ENCODE measurements around the gene LRFN3.
"Not testable (repeated sequence)": the region's sequence is repeated elsewhere in the genome, so short reads cannot be mapped to it uniquely, and the experiment has no call there.

Gene LRFN3

DNA sequence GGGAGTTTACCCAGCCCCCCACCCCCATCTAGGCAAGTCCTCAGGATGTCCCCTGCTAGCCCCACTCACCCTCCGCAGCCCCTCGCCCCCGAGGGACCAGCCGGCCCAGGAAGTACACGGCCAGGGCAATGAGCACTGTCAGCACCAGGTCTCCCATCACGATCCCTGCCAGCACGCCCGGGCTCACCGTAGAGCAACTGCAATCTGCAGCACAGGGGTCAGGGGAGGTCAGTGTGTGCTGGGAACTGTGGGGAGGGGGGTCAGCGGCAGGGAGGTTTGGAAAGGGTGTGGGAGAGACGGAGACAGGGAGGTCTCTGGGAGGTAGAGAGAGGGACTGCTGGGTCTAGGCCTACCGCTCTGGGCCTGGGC, 28.8 kb upstream of the LRFN3 start:
- no peak for DNase-seq (ENCODE audit: low read depth)

DNA sequence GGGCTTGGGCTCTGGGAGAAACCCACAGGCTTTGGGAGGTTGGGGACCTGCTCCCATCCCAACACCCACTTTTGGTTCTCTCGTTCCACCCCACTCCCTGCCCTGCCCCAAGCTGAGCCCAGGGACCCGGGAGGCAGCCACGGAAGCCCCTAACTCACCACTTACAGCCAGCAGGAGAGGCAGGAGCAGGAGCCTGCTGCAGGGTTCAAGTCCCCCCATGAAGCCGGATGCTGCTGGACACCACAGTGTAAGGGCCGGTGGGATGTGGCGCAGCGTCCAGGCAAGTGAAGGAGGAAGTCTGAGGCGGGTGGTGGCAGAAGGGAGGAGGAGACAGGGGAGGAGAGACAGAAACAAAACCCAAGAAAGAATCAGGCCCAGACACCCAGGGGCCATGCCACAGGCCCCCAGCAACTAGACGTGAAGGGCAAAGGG, 28.1 kb upstream of the LRFN3 start, which contains the start of gene TYROBP:
Gene TYROBP, minus strand, starts transcription at position 286 of the 432 bp plus-strand sequence. Its CDS starts 67 bp downstream, at position 219.
- DNase-seq (ENCODE audit: low read depth): no peak

GRCh38 chr19:35908973-35909683, 27.0 kb upstream of the LRFN3 start:
- DNase-seq (ENCODE audit: low read depth): no peak

- DNase-seq (ENCODE audit: low read depth): no peak
Observed at GRCh38 chr19:35909684-35910035, 26.5 kb upstream of the LRFN3 start.

DNA sequence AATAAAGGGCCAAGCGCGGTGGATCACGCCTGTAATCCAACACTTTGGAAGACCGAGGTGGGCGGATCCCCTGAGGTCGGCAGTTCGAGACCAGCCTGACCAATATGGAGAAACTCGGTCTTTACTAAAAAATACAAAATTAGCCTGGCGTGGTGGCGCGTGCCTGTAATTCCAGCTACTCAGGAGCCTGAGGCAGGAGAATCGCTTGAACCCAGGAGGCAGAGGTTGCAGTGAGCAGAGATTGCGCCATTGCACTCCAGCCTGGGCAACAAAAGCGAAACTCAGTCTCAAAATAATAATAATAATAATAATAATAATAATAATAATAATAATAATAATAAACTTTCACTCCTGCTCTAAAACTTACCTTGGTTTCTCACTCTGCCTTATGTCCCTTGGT, 25.8 kb upstream of the LRFN3 start:
- not testable (repeated sequence) for DNase-seq (ENCODE audit: low read depth)

DNA sequence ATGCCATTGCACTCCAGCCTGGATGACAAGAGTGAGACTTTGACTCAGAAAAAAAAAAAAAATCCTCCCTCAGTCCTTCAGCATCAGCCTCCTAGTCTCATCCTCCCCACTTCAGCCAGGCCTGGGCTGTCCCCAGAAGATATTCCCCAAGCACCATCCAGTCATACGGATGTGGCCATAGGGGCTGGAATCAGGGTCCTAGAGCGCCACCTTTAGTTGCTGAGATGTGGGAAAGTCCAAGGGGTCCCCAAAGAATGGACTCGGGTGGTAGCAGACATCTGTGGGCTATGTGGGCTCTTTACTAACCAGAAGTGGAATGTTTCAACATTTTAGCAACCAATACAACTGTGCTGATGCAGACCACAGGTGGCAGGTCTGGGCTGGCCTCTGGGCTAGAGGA, 25.0 kb upstream of the LRFN3 start:
- DNase-seq (ENCODE audit: low read depth): no peak

DNA sequence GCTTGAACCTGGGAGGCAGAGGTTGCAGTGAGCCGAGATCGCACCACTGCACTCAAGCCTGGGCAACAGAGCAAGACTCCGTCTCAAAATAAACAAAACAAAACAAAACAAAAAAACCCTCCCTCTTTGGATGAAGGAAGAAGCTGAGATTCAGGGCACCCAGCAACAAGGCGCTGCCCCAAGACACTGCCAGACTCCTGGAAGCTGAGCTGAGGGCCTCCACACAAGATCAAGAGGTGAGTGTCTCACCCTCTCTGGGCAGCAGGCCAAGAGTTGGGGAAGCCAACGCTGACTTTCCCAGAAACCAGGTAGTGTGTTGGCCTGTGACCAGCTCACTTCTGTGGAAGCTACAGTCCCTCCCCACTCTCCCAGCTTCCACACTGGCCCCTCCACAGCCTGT, 24.4 kb upstream of the LRFN3 start:
- DNase-seq (ENCODE audit: low read depth): no peak

- DNase-seq (ENCODE audit: low read depth): no peak
Observed at GRCh38 chr19:35913589-35913988, 22.6 kb upstream of the LRFN3 start.

GRCh38 chr19:35915443-35915842, 20.7 kb upstream of the LRFN3 start:
- DNase-seq (ENCODE audit: low read depth): no peak

- DNase-seq (ENCODE audit: low read depth): no peak
Observed at GRCh38 chr19:35919306-35919705, 16.9 kb upstream of the LRFN3 start.

DNA sequence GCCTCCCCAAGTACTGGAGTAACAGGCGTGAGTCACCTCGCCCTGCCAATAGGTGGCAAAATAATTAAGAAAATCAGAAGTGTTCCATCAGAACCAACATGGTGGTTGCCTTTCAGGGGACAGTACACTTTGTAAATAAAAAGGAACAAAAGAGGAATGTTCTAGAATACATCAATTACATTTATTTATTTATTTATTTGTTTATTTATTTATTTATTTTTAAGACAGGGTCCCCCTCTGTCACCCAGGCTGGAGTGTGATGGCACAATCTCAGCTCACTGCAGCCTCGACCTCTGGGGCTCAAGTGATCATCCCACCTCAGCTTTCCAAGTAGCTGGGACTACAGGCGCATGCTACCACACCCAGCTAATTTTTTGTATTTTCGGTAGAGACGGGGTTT, 15.2 kb upstream of the LRFN3 start:
- no peak for DNase-seq (ENCODE audit: low read depth)

GRCh38 chr19:35925501-35925900, 10.7 kb upstream of the LRFN3 start:
- no peak for DNase-seq (ENCODE audit: low read depth)

GRCh38 chr19:35928507-35928906, 7.7 kb upstream of the LRFN3 start:
- DNase-seq (ENCODE audit: low read depth): no peak

- DNase-seq (ENCODE audit: low read depth): no peak
Observed at GRCh38 chr19:35929876-35930275, 6.3 kb upstream of the LRFN3 start.

DNA sequence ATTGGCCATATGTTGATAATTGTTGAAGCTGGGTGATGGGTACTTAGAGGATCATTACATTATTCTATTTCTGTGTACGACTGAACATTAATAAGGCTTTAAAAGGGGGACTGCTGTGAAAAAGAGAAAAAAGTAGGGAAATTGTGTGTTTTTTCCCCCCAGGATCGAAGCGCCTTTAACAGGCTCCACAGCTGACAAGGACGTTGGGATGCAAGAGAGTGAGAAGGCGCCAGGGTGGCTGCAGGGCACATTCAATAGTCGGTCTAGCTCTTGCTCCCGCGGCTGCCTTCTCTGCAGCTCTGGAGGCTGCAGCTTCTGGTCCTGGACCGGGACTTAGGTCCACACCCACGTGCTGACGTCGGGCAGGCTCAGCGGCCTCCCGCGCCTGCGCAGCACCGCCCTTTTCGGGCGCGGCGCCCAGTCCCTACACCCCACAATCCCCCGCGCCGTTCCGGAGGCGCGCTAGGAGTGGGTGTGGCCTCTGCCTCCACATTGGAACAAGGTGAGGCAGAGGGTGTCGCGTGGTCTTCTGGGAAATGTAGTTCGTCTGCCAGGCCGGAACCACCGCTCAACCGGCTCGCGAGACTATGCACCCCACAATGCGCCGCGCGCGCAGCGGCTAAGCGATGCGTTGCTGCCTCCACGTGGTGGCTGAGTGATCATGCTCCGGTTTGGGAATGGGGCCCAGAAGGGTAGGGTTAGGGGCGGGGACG, 4.9 kb upstream of the LRFN3 start:
- peak; percentile 99 for DNase-seq (ENCODE audit: low read depth)

- no peak for DNase-seq (ENCODE audit: low read depth)
Observed at GRCh38 chr19:35931874-35932202, 4.3 kb upstream of the LRFN3 start.

DNA sequence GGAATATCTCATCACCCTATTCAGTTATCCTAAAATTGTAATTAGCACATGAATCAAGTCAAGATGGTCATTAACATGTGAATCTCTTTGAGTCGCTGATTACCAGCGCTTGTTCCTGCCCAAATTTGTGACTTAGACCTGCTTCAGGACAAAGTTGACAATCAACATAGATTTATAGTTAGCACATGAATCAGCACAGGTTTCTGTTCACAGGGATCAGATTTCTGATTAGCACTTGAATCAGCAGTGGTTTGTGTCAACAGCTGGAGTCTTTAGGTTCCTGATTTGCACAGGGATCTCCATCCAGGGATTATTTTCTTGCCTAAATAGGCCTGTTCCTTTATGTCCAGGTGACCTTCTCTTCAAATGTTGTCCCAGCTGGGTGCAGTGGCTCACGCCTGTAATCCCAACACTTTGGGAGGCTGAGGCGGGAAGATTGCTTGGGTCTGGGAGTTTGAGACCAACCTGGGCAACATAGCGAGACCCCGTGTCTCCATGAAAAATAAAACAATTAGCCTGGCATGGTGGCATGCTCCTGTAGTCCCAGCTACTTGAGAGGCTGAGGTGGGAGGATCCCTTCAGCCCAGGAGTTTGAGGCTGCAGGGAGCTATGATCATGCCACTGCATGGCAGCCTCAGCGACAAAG, 3.8 kb upstream of the LRFN3 start:
- DNase-seq (ENCODE audit: low read depth): no peak

DNA sequence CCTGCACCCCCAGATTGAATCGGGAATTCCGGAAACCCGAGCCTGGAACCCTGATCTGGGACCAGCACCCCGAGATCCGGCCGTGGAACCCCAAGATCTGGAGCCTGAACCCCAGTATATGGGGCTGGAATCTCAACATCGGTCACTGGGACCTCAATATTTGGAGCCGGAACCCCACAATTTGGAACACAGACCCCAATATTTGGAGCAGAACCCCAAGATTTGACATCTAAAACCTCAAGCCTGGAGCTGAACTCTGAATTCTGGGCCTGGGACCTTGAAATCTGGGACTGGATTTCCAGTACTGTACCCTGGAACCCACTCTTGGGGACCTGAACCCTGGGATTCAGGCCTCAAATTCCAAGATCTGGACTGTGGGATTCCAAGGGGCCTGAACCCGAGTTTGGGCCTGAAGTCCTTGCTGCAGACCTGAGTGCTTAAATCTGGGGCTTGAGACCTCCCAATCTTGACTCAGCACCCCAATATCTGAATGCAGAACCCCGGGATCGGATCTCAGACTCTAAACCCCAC, 629 bp downstream of the LRFN3 start:
- DNase-seq (ENCODE audit: low read depth): no peak

DNA sequence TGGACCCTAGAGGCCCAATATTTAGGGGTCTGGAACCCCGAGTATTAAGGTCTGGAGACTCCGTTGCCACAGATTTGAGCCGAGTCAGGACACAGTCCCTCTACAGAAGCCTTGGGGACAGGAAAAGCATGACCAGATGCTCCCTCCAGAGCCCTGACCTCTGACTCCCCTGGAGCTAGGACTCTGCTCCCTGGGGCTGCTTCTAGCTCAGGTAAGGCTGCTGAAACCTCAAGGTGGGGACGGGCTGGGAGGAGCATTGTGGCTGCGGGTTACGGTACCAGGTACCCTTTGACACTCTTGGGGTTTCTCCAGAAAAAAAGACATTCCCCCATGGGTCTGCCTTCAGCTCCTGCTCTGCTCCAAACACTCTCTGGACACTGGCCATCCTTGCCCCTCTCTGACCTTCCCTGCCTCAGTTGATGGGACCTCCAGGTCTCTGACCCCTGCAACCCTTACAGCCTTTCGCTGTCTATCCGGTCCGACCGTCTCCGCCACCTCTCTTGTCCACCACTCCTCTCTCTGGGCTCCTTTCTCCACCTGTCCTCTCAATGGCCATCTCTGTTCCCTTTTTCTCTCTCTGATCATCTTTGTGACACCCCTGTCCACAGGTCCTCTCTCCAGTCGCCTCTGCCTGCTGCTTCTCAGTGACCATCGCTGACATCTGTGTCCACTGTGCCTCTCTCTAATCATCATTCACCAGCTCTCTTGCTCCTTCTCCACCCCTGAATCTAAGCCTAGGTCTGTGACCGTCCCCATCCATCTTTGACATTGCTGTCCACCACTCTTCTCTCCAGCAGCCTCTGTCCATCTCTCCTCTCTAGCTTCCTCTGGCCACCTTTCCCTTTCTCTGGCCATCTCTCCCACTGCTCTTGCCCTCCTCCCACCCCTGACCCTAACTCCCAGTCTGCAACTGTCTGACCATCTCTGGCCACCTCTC, 1.4 kb downstream of the LRFN3 start:
- no peak for DNase-seq (ENCODE audit: low read depth)

DNA sequence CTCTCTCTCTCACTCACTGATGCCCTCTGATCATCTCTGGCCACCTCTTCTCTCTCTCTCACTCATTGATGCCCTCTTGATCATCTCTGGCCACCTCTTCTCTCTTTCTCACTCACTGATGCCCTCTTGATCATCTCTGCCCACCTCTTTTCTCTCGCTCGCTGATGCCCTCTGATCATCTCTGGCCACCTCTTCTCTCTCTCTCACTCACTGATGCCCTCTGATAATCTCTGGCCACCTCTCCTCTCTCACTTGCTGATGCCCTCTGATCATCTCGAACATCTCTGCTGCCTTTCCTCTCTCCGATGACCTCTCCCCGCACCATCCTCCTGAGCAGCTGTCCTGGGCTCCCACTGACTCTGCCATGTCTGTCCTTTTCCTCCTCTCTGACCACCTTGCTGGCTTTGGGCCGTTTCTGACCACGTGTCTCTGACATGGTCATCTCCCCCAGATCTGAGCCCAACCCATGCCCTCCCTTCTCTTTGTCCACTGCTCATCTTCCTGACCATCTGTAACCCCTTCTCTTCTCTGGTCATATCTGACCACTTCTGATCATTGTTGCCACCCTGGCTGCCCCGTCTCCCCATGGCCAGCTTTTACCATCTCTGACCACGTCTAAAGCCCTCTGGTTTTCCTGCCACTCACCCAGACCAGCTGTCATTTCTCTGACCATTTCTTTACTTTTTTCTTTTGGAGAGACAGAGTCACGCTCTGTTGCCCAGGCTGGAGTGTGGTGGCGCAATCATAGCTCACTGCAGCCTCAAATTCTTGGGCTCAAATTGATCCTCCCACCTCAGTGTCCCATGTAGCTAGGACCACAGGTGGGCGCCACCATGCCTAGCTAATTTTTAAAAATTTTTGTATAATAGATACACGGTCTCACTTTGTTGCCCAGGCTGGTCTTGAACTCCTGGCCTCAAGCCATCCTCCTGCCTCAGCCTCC, 2.4 kb downstream of the LRFN3 start:
- DNase-seq (ENCODE audit: low read depth): no peak
